Posterior cingulate gyrus (tissue), 11 donors: ENCODE measurements around the gene FCRL5.
"Not testable (repeated sequence)": the region's sequence is repeated elsewhere in the genome, so short reads cannot be mapped to it uniquely, and the experiment has no call there.

Source experiments
- DNase-seq, 10 donors: peaks; one replicate each; pipeline versions ENCODE4 v3.0.0 to v3.0.0-alpha.2; 2020 to 2021; ENCODE audit warnings: mixed read lengths in 3 of 10
- intact Hi-C: fragments of 100-400 bp; cut with DNase I; formaldehyde crosslinking; loops from one replicate; pipeline ENCODE4 v1.15.1; 2023

FCRL5 gene

DNA sequence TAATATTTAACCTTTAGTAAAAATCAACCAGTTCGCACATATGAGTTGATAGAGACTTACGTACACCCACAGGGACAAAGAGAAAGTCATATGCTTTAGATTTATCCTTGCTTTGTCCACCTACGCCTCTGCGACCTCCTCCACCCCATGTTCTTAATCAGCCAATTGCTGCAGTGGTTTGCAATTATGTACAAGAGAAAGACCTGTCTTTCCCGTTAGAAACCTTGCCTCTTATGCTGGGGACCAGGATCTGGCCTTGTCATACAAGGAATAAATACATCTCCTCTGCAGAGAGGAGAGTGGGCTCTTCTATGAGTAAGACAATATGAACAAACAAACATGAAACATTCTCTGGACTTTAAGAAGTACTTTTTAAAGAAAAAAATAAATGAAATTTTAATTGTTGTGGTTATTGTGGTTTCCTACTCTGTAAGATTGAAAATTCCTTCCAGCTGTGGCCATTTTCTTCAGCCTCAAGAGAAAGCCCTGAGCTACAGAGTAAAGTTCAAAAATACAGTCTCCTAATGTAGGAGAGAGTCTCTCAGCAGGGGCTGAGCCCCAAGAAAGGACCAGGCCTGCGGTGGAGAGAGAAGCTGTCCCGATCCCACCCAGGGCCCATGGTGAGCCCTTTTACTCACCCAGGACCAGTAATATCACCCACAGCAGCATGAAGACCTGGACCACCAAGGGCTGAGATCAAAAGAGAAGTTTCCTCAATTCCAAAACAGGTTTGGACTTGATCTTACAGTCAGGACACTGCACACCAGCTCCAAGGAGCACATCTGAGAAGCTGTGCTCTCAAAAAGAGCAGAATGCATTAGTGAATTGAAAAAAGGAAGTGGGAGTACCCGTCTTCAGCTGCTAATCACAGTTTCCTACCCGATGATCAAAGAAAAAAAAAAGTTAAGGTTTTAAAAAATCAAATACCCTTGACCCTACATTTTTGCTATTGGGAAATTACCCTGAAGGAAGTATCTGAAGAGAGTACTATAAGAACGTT, at the start of gene FCRL5:
FCRL5 (minus strand) TSS at position 822 of the 1,000 bp plus-strand sequence; CDS start at position 669, 153 bp downstream.
- DNase-seq: no peak
- intact Hi-C loops: no loop called here

DNA sequence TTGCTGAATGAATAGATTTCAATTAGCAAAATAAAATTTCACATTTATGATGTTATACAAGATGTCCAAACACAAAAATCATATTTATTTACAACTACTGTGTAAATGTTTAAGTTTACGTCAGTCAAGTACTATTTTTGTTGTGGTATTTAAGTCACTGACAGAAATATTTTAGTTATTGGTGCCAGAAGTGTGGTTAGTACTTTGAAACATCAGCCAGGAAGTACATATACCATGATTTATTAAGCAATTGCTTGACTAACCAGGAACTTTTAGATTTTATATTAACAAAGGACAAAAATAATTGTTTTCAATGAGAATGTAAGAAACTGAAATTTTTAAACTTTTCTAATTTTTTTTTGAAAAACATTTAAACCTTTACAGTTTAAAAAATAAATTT, 47.9 kb upstream of the FCRL5 start:
- no peak for DNase-seq
- intact Hi-C loops: no loop called here

DNA sequence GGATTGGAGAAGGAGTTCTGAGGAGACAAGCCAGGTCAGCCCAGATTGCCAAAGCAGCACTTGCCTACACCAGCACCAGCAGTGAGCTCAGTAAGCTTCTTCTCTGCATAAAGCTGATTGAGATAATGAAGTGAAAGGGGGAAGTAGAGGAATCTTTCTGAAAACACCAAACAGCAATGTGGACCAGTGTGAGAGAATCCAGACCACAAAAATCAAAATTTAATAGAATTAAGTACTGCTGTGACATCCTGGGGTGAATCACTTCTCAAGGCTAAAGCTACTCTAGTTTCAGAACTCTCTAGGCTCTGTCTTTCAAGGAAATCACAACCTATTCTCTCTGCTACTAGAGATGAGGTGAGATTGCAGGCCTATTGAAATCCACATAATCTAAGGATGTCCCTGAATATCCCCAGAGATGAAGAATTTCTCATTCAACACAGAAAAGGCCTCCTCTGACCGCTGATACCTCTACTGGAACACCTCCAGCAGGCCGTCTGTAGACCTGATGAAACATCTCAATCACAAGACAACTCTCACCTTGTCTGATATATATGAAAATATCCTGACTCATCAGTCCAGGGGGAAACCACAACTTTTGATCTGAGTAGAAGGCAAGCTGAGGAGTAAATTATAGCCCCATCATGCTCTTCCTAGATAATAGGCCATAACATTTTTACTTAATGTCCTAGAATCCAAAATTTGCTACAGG, 45.8 kb upstream of the FCRL5 start, which contains the start of gene FCRL4:
FCRL4 (minus strand) TSS at position 127 of the 709 bp plus-strand sequence. CDS start 141 bp downstream, outside the sequence.
- intact Hi-C loops: no loop called here
- DNase-seq: peak in 1 of 10 donors; percentile 43

DNA sequence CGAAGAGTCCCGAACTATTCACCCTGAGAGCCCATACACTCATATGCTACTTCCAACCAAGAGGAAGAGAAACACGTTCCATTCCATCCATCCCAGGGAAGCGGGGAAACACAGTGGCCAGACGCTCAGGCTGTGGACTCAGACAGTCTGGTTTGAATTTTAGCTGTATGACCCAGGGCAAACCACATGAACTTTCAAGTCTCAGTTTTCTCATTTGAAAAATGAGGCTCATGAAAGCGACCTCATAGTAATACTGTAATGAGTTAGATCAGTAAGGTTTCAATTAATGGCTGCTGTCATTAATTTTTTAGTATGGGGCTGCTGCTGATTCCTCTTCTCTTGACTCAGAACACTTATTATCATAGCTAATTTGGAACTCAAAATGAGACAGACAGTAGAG, 44.1 kb upstream of the FCRL5 start:
- DNase-seq: no peak
- intact Hi-C loops: no loop called here

DNA sequence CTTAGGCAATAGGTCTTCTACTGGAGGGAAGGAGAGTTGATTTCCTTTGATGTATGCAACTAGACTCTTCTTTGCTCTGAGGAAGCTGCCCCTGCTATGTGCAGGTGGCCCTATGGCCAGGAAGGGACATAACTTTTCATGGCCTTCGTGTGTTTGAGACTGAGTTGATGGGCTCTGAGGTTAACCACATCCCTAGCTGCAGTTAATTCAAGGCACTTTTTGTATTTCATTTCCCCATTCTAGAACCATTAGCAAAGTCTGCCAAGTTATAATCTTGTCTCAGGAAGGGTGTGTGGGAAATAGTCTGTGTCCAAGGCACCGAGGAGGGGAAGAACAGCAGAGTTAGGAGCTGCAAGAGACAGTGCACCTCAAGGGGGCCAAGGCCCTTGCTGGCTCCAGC, 43.0 kb upstream of the FCRL5 start:
- intact Hi-C loops: no loop called here
- no peak for DNase-seq

DNA sequence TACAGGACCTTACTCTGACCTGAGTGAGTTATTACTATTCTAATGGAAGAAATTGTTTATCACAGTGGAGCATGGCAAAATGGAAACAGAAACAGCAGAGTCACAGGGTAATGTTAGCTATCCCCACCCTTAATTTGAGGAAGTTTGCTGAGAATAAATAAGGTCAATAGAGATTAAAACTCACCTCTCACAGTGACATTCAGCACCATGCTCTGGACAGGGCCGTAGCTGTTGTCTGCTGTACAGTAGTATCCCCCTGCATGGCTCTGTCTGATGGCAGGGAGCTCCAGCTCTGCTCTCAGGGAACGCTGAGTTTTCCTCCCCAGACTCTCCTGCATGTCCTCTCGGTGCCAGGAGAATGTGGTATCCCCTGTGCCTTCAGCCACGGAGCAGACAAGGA, 33.7 kb upstream of the FCRL5 start:
- intact Hi-C loops: no loop called here
- DNase-seq: no peak

DNA sequence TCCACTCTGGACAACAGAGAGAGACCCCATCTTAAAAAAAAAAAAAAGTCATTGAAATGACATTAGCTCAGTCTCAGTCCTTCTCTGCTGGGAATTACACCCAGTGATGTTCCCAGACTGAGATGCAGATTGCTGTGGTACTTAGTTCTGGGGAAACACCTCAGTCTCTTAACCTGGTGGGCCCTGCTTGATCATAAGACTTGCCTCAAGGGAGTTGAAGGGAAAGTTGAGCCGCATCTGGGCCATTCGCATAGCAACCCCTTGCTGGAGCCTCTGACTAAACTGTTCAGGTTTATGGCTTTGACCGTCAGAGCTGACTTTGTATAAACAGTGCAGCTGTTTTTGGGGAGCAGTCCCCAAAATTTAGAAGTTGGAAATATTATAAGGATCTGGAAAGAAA, 32.2 kb upstream of the FCRL5 start:
- intact Hi-C loops: loop anchor here (5.0 kb wide), 1 partner anchor 108 kb away; no protein-coding TSS in a partner anchor

DNA sequence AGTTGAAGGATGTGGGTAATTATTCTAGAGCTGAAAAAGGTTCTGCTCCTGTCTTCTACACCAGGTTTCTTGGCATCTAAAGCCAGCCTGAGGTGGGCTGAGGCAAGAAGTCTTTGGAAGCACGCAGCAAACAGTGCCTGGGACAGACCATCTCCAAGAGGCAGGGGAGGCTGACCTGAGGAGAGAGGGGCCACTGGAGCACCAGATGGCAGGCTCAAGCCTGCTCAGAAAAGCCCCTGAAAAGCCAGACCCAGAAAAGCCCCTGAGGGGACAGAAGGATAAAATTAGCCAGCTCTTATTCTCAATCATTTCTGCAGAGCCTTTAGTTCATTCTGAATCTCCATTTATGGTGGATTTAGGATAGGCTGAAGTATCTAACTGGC, 28.5 kb upstream of the FCRL5 start:
- intact Hi-C loops: loop anchor here (1.0 to 5.0 kb wide), 3 partner anchors 111 to 544 kb away; no protein-coding TSS in a partner anchor
- DNase-seq: no peak

More for the DNA sequence above, 32.2 kb upstream of the FCRL5 start:
- no peak for DNase-seq

DNA sequence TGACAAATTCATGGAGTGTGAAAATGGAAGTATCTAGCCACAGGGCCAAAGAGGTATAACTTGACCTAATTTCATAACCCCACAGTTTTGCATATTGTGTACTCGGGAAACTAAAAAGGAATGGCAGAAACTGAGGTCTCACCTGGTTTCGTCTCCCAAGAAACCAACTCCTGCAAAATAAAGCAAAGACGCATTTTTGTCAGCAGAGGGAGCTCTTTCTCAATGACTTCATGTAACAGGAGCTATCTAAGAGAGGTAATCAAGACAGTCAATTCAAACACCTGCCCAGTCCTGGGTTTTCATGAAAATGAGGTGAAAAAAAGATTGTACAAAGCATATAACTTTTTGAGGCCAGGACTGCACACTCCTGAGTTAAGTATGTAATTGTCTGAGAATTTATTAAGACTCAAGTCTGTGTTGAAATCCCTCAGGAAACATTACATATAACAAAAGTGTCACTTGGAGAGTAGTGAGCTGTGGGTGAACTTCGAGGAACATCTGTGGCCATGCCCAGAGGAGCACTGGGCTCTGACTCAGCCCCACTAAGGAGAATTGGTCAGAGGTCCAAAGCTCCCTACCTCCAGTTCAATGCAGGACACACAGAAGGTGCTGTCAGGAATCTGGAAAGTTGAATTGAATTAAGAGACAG, 28.0 kb upstream of the FCRL5 start:
- no peak for DNase-seq
- intact Hi-C loops: loop anchor here (1.0 to 5.0 kb wide), 3 partner anchors 112 to 544 kb away; no protein-coding TSS in a partner anchor

DNA sequence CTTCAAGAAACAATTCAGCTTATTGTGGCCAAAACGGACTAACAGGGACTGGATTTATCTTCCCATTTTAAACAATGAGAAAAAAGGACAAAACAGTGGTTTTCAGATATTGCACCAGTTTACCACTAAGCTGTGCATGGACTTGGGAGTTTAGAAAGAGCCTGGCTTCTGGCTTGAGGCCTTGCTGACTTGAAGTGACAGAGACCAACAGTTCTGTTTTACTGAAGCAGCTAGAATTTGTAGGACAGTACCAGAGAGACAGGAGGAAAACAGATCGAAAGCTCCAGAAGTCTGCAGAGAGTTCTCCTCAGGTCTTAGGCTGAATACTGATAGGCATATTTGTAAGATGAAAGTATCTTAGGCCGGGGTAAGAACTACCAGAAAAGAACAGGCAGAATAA, 25.1 kb upstream of the FCRL5 start:
- DNase-seq: no peak
- intact Hi-C loops: no loop called here

DNA sequence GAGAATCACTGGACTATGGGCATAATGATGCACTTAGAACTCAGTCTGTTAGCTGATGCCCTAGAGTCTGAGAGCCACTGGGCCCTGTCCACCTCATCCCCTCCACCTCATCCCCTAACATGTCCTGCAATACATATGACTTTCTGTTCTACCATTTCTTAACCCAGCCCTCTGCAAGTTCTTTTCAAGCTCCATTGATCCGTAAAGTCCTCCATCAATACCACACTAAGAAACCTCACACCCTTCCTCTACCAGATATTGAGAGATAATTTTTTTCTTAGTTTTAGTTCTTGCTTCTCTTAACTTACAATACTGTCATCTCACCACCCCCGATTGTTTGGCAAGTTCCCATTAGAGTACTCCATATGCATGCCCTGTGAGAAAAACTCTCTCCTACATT, 23.4 kb upstream of the FCRL5 start:
- intact Hi-C loops: no loop called here
- no peak for DNase-seq

DNA sequence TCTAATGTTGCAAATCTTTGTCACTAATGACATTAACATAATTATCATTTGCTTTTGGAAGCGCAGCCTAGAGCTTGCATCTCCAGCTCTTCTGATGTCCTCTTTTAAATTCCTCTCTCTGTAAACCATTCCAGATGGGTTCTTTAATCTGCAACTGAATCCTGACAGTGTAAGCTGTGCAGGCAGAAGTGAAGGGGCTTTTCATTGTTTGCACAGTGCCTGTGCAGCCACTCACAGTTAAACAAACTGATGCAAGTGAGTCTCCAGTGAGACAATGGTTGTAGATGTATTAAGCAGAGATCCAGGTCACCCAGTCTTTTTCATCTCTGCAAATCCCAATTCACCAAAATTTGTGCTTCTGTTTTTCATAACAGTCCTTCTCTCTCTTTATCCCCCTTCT, 22.5 kb upstream of the FCRL5 start:
- intact Hi-C loops: no loop called here

DNA sequence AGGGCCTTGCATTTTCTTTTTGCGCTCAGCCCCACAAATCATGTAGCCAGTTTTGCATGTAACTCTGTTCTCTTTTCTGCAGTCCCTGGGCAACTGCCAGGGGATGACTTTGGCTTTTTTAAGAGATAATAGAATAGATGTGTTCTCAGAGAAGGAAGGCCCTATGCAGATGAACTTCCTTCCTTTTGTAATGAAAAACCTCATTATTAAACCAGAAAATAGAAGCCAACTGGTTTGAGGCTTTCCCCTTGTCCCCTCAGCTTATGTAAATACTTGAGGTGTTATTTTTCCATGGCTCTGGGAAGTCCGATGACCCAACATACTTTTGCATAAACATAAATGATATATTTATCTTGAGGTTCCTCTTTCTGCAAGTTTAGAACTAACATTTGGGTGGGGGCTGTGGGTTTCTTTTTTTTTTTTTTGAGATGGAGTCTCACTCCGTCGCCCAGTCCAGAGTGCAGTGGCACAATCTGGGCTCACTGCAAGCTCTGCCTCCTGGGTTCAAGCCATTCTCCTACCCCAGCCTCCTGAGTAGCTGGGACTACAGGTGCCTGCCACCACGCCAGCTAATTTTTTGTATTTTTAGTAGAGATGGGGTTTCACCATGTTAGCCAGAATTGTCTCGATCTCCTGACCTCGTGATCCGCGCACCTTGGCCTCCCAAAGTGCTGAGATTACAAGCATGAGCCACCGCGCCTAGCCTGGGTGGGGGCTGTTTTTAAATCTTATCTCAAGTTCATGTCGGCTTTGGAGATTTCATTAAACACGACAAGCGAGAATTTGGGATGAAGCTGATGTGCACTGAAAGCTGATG, 14.4 kb upstream of the FCRL5 start:
- no peak for DNase-seq
- intact Hi-C loops: no loop called here

More for the DNA sequence above, 22.5 kb upstream of the FCRL5 start:
- no peak for DNase-seq

DNA sequence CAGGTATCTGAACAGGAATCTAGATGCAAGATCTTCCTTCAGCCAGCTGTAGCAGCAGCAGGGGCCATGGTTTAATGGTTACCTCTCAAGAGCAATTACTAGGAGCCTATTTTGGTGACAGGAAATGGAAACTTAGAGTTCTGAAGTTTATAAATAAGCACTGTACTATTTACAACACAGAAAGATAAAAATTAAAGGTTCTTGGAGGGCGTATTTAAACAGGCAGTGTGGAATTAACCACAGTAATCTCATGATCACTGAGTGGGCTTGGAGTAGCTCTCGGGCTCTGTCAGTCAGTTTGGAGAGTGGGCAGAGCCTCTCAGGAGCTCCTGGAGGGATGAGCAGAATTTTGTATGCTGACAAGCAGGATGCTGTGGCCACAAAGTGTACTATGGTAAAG, 10.2 kb upstream of the FCRL5 start:
- intact Hi-C loops: no loop called here
- DNase-seq: no peak

DNA sequence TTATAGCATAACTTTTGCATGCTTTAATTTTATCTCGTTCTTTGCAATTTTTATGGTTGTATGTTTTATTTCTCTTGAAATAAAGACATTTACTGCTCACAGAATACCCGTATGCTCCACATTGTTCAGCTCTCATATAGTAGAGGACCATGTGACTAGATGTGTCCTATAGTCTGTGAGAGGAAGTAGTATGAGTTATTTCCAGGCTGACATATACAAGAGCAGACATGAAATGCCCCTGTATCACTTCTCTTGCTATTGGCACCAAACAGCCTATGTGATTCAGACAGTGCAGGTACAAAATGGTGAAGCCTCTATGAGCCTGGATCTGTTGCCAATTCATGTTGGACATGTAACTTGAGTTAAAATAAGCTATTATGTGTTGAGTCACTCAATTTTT, 5.8 kb upstream of the FCRL5 start:
- DNase-seq: no peak
- intact Hi-C loops: no loop called here

DNA sequence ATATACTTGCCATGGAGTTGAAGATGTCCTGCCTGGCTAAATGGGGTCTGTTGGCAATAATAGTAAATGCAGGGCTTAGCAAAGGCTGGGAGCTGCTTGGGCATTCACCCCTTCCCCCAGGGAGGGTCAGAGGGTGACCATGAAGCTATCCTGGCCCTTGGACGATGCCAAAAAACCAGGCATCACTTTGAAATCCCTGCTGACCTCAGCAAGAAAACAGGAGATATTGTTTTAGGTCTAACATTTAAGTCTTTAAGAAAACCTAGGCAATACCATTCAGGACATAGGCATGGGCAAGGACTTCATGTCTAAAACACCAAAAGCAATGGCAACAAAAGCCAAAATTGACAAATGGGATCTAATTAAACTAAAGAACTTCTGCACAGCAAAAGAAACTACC, 4.2 kb downstream of the FCRL5 start:
- DNase-seq, intact Hi-C loops: not testable (repeated sequence)

DNA sequence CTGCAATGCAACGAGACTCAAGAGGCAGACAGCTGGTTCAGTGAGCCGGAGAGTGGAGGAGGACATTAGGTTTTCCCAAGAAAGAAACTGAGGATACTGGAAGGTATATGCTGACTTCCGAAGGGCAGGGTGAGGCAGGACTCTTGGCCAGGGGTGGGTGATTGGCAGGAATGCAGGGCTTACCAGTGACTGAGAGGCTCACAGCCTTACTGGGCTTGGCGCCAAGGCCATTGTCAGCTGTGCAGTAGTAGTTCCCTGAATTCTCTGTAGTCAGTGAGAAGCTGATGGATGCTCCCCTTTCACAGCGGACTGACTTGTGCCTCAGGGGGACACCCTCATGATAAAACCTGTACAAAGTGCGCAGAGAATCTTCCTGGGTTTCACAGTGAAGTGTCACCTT, 9.6 kb downstream of the FCRL5 start:
- peak in 5 of 10 donors; percentile 11 to 87 (median 45) for DNase-seq
- intact Hi-C loops: no loop called here

DNA sequence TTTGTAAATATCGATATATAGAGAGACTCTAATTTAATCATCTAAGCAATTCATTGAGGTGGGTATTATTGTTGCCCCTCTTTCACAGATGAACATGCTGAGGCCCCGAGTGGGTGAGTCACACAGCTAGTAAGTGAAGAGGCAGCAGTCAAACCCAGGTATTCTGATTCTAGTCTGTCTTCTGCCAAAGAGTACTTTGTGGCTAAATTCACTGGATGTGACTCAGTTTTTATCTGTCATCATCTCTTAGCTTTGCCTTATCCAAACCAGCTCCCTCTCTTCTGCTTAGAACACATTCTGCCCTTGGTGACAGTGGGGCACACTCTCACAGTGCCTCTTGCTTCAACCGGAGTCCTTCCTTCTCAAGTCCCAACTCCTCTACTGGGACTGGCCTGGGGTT, 11.5 kb downstream of the FCRL5 start:
- intact Hi-C loops: no loop called here
- no peak for DNase-seq

DNA sequence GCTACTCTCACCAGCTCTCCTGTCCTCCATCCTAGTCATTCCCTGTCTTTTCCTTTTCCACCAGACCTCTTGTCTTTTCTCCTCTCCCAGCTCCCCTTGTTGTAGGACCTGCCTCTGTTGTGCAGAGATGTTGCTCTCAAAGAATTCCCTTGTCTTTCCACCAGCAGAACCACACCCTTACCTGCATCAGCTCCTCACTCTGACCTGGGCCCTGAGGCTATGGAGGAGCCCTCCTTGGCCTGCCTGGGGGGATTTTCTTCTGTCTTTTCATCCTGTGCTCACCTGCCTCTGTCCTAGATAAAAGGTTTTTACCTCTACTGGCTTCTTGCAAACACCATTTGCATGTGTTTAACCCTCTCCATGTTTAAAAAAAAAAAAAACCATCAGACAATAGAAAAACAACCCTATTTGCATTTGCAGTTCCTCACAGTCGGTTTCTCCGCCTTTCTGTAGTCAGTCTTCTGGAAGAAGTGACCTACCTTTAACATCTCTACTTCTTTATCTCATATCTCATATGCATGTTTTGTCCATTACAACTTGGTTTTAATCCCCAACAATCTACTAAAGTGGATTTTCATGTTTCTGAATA, 12.1 kb downstream of the FCRL5 start:
- intact Hi-C loops: no loop called here
- no peak for DNase-seq

DNA sequence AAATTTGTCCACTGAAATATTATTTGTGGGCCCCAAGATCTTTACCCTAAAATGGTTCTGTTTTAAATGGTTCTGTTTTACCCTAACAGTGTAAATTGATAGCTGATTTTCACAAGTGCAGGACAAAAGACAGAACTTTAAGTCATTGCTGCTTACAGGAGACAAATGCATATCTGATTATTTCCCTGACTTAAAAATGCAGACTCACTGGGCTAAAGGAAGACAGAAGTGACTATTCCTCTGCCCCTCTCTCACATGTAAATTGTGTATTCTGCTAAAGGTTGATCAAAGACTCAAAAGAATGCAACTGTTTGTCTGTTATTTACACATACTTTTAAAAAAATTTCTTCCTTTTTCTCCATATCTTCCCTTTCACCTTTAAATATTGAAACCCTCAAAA, 12.7 kb downstream of the FCRL5 start:
- intact Hi-C loops: no loop called here
- DNase-seq: no peak
